HG02943 (cell line): ENCODE data around the gene OTUD6A.
"Not testable (repeated sequence)": the region's sequence is repeated elsewhere in the genome, so short reads cannot be mapped to it uniquely, and the experiment has no call there.

Experiments
- ATAC-seq: cut with Tn5 transposase; IDR thresholded peaks from one replicate; pipeline ENCODE4 v1.9.1; 2021; ENCODE audit warnings: mild to moderate bottlenecking, low read depth, moderate library complexity; ENCODE audit not compliant: unreplicated experiment

OTUD6A gene

GRCh38 chrX:70044541-70045245 is 17.6 kb upstream of the OTUD6A start:
- no peak for ATAC-seq

- ATAC-seq: no peak
Observed at GRCh38 chrX:70046978-70047377, 15.3 kb upstream of the OTUD6A start.

- no peak for ATAC-seq
Observed at GRCh38 chrX:70049406-70049805, 12.9 kb upstream of the OTUD6A start.

- ATAC-seq: no peak
Observed at GRCh38 chrX:70049925-70050324, 12.3 kb upstream of the OTUD6A start, which contains the start of gene AWAT2. AWAT2 (minus strand) TSS chrX:70049938; CDS start chrX:70049932, 6 bp downstream.

- no peak for ATAC-seq
Observed at GRCh38 chrX:70052895-70053615, 9.2 kb upstream of the OTUD6A start.

GRCh38 chrX:70054391-70054790 is 7.9 kb upstream of the OTUD6A start:
- ATAC-seq: no peak

GRCh38 chrX:70062961-70063550 is 799 bp downstream of the OTUD6A start:
- no peak for ATAC-seq

GRCh38 chrX:70066646-70067045 is 4.4 kb downstream of the OTUD6A start:
- no peak for ATAC-seq

GRCh38 chrX:70079297-70079696 is 17.0 kb downstream of the OTUD6A start:
- ATAC-seq: no peak

GRCh38 chrX:70079870-70080269 is 17.6 kb downstream of the OTUD6A start:
- ATAC-seq: no peak

- ATAC-seq: no peak
Observed at GRCh38 chrX:70082723-70083122, 20.5 kb downstream of the OTUD6A start.

- no peak for ATAC-seq
Observed at GRCh38 chrX:70084592-70085240, 22.5 kb downstream of the OTUD6A start.

- ATAC-seq: no peak
Observed at GRCh38 chrX:70087857-70088630, 25.8 kb downstream of the OTUD6A start.

GRCh38 chrX:70088751-70089150 is 26.5 kb downstream of the OTUD6A start:
- ATAC-seq: no peak

- no peak for ATAC-seq
Observed at GRCh38 chrX:70089604-70090297, 27.5 kb downstream of the OTUD6A start.

- no peak for ATAC-seq
Observed at GRCh38 chrX:70092247-70092646, 30.0 kb downstream of the OTUD6A start.

- no peak for ATAC-seq
Observed at GRCh38 chrX:70096052-70096451, 33.8 kb downstream of the OTUD6A start.

GRCh38 chrX:70105229-70105628 is 43.0 kb downstream of the OTUD6A start:
- no peak for ATAC-seq

GRCh38 chrX:70111436-70112026 is 49.3 kb downstream of the OTUD6A start:
- not testable (repeated sequence) for ATAC-seq
